ENCODE measurements around the gene CSNK2A3. TPM values are rescaled to one million over a fixed set of nuclear protein-coding genes. Genes with fewer than 3 reads are reported as not detected.

Gene CSNK2A3
- polyA plus RNA-seq, 4 donors = 0.96 to 3.3 (median 1.5) TPM

GRCh38 chr11:11344045-11344444 is 9.0 kb downstream of the CSNK2A3 start:
- no peak for DNase-seq (ENCODE audit: low read depth in 4 of 4, low spot score in 2 of 4)

GRCh38 chr11:11338304-11338703 is 14.7 kb downstream of the CSNK2A3 start:
- DNase-seq (ENCODE audit: low read depth in 4 of 4, low spot score in 2 of 4) = no peak

DNA sequence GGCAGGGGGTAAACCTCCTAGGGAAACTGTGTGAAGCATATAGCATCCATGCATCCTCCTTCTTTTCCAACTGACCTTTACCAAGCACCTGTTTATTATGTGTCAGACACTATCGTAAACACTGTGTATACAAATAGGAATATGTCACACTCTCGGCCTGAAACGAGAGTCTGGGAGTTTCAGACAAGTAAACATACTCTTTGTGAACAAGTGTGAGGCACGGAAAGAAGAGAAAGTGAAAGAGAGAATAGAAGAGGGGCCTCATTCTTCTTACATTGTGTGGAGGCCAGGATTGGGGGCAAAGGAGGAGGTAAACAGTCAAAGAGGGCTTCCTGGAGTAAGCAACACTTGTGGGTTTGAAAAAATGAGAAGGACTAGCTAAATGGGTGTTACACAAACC is 16.4 kb downstream of the CSNK2A3 start:
- no peak for DNase-seq (ENCODE audit: low read depth in 4 of 4, low spot score in 2 of 4)

DNA sequence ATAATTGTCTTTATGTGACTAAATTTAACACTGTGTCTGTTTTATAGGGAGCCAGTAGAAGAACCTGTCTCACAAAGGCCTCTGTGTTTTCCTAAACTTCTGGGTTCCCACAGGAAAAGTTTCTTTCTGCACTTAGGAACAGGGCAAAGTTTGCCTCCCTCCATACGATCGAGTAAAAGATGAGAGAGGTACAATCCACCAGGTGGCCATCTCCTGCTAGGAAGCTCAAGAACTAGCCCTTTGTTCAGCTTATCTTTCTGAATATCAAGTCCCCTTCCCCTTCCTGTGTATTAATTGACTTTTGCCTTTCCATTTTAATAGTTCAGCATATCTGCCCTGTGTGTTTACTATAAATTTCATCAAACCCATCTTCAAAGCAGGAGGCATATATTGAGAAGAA is 18.0 kb downstream of the CSNK2A3 start:
- DNase-seq (ENCODE audit: low read depth in 4 of 4, low spot score in 2 of 4) = no peak

DNA sequence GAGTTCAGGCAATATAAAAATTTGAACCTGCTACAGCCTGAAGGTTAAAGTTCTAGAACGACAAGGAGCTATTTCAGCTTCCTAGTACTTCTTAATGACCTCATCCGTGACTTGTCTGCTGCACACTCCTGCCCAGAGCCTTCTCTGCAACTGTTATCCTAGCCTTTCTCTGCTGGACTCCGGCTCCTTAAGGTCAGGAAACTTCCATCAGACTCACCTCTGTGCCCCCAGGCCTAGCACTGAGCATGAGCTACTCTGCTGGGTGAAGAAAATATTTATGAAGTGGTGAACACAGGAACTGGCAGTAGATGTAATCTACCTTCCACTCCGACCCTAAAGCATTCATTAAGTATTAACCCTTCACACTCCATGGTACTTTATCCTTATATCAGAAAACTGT is 18.4 kb downstream of the CSNK2A3 start:
- no peak for DNase-seq (ENCODE audit: low read depth in 4 of 4, low spot score in 2 of 4)

DNA sequence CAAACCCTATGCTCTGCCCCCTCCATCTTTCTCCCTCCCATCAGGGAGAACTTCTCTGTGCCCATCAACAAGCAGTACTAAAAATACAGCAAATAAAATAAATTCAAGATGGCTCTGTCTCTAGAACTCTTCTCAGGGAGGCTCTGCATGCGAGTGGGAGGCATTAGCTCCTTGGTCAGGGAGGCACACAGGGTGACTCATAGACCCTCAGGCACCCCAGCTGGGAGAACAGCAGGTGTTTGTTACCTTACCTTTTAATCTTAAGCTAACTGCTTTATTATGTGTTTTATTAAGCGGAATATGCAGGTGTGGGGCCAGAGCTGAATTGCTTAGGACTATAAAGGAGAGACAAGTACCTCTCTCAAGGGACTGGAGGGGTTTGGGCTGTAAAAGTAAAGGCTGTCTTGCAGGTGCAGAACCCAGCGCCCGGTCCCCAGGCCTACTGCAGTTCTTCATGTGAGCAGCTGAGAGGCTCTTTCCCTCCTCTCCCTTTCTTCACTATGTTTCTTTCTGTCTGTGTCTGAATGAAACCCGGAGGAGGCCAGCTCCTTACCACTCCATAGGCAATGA is 20.8 kb downstream of the CSNK2A3 start:
- DNase-seq (ENCODE audit: low read depth in 4 of 4, low spot score in 2 of 4) = no peak

- DNase-seq (ENCODE audit: low read depth in 4 of 4, low spot score in 2 of 4) = no peak
These were observed 23.8 kb downstream of the CSNK2A3 start for GRCh38 chr11:11329062-11329806.

DNA sequence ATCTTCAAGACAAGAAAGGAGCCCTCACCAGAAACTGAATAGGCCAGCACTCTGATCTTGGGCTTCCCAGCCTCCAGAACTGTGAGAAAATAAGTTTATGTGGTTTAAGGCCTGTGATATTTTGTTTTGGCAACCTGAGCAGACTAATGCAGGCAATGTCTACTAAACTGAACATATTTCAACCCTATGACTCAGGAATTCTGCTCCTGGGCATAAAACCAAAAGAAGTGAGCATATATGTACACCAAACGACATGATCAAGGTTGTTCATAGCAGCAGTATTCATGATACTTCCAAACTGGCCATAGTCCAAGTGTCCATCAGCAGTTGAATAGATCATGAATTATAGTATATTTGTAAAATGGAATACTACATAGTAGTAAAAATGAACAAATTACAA is 29.0 kb downstream of the CSNK2A3 start:
- no peak for DNase-seq (ENCODE audit: low read depth in 4 of 4, low spot score in 2 of 4)

DNA sequence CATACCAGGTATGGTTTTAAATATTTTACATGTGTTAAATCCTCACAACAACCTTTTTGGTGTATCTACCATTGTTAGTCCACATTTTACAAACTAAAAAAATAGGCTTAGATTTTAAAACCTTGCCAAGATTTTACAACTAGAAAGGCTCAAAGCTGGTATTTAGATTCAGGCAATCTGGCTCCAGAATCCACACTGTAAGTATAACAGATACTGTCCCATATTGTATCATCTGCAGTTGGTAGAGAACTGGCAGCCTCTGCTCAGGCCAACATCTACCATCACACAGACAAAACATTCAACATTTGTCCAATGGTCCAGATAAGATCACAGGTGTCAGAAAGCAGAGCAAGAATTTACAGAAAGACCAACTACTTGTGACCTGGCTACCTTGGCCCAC is 30.9 kb downstream of the CSNK2A3 start:
- DNase-seq (ENCODE audit: low read depth in 4 of 4, low spot score in 2 of 4) = no peak

DNA sequence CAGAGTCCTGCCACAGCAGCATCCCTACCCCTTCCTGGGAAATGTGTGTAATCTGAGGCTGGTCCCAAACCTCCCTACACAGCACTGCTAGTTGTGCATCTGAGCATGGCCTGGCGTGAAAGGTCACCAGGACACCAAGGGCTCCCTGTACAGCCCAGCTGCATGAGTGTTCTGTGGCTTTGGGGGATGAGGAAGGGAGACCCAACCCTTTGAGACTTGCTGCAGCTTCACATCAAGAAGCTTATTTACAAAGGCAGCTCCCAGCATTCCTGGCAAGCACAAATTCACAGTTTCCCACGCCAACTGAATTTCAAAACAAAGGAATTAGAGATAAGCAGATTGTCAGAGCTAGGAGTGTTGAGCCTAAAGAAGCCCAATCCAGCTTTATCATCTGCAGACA is 32.2 kb downstream of the CSNK2A3 start:
- no peak for DNase-seq (ENCODE audit: low read depth in 4 of 4, low spot score in 2 of 4)

DNA sequence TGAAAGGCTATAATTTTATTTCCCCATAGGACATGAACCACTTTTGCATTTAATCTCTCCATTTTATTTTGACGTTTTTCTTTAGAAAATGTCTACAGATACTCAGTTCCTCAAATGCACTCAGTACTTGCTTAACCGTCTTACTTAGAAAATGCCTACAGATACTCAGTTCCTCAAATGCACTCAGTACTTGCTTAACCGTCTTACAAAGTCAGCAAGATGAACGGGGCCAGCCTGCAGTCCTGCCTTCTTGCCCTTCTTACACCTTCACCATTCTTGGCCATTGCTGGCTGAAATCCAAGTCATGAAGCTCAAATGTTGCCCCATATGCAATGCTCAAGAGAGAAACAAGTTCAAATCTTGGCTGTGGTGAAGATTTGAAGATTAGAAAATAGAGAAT is 34.1 kb downstream of the CSNK2A3 start:
- DNase-seq (ENCODE audit: low read depth in 4 of 4, low spot score in 2 of 4) = no peak

GRCh38 chr11:11318461-11318860 is 34.6 kb downstream of the CSNK2A3 start:
- no peak for DNase-seq (ENCODE audit: low read depth in 4 of 4, low spot score in 2 of 4)

- no peak for DNase-seq (ENCODE audit: low read depth in 4 of 4, low spot score in 2 of 4)
These were observed 36.3 kb downstream of the CSNK2A3 start for GRCh38 chr11:11316651-11317230.

DNA sequence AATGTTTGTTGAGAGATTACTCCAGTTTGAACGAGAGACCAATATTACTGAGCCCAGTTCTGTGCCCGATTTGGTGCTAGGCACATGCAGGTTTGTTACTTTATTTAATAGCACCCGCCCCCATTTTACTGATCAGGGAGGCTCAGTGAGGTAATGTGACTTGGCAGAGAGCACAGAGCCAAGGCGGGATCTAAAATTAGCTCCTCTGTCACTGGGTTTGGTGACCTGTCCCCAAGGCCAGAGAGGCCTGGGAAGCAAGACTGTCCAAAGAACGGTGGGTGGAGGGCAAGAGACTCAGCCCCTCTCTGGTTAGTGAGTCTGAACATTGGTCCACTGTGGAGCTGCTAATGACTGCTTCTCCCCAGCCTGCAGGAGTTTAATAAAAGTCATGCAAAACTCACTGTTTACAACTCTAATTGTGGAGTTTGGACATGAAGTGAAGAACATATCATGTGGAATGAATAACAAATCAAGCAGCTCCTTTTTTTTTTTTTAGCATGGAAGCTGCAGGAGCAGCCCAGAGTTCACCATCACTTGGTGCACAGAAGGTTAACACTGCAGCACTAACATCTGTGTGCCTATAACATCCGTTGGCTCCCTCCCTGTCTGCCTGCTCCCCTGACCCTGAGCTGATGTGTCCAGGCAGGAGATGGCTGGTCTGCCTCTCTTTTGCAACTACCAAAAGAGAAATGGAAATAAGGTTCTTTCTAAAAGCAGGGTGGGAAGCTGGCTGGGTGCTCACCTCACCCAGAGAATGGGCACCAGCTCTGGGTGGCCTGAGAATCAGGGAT is 39.0 kb downstream of the CSNK2A3 start:
- no peak for DNase-seq (ENCODE audit: low read depth in 4 of 4, low spot score in 2 of 4)

- DNase-seq (ENCODE audit: low read depth in 4 of 4, low spot score in 2 of 4) = no peak
These were observed 39.6 kb downstream of the CSNK2A3 start for GRCh38 chr11:11313426-11313825.

DNA sequence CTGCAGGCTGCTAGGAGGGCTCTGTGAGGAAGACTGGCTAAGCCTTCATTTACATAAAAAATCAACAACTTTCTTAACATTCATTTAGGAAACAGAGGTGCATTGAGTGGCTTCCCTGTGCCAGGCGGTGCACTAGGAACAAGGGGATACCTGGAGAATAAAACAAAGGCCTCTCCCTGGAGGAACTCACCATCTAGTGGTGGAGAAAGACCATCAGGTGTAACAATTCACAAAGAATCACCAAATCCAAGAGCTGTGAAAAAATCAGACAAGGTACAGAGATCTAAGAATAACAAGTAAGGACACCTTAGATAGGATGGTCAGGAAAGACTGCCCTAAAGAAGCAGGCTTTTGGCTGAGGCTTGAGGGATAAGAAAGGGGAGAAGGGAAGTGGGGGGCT is 40.3 kb downstream of the CSNK2A3 start:
- no peak for DNase-seq (ENCODE audit: low read depth in 4 of 4, low spot score in 2 of 4)

- DNase-seq (ENCODE audit: low read depth in 4 of 4, low spot score in 2 of 4) = no peak
These were observed 41.9 kb downstream of the CSNK2A3 start for GRCh38 chr11:11311169-11311568.

DNA sequence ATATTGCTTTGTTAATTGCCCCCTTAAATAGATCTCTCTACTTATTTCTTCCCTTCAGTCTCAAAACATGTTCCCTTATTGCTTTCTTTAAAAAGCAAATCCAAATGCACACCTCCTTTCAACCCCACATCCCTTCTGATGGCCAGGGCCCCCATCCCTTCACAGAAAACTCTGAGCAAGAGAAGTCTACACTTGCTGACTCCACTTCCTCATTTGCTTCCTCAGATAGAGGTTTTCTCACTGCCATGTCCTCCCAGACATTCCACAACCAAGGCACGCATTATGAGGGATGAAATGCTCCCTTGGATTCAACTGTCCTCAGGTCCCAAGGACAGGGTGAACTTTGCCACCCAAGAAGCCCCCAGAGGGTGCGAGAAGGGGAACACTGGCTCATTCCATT is 43.1 kb downstream of the CSNK2A3 start:
- DNase-seq (ENCODE audit: low read depth in 4 of 4, low spot score in 2 of 4) = no peak

DNA sequence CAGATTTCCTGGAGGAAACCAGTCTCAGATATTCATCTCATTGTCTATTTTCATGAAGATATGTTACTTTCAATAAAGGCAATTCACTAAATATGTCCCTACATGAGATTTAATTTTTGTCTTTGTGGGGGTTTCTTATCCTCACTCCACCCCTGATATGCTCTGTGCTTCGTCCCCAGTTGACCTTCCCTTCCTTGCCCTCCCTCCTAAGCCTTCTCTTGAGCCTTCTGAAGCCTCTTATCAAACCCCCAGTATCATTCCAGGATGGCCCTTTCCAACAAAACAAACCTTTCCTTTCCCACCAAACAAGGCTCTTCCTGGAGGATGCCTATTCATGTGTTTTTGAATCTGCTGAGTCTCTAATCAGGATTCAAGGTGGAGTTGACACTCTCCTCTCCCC is 44.8 kb downstream of the CSNK2A3 start:
- no peak for DNase-seq (ENCODE audit: low read depth in 4 of 4, low spot score in 2 of 4)

- DNase-seq (ENCODE audit: low read depth in 4 of 4, low spot score in 2 of 4) = no peak
These were observed 46.2 kb downstream of the CSNK2A3 start for GRCh38 chr11:11306855-11307254.

GRCh38 chr11:11304550-11304949 is 48.5 kb downstream of the CSNK2A3 start:
- DNase-seq (ENCODE audit: low read depth in 4 of 4, low spot score in 2 of 4) = no peak

Data from left renal cortex interstitium (tissue), 4 donors.